ENCODE measurements around the gene ZNF655. TPM values are rescaled to one million over a fixed set of nuclear protein-coding genes. Genes with fewer than 3 reads are reported as not detected.
"Not testable (repeated sequence)": the region's sequence is repeated elsewhere in the genome, so short reads cannot be mapped to it uniquely, and the experiment has no call there.

Gene ZNF655
- total RNA-seq, 2 experiments from 2014 or later = 133 to 134 TPM

GRCh38 chr7:99549545-99549944 is 8.9 kb upstream of the ZNF655 start:
- H3K4me3 Mint-ChIP-seq; H3K27me3 Mint-ChIP-seq; ATAC-seq (ENCODE audit: low read depth); H3K27ac Mint-ChIP-seq; H3K9me3 Mint-ChIP-seq; DNase-seq: not testable (repeated sequence)
- Mint-ChIP-seq H3K4me1 (peaks cover 17% of the 10 kb centered on the region), H3K36me3 (peaks cover 36% of the 10 kb centered on the region)
- POLR2A ChIA-PET = interaction anchor here (1.6 kb wide), 1 partner anchor 9 kb away, joined by 5 read pairs; the partner anchor contains the start of gene ZNF655

GRCh38 chr7:99551334-99551733 is 7.1 kb upstream of the ZNF655 start:
- peak overlapping the region; percentile 85 for H3K4me3 Mint-ChIP-seq
- H3K27me3 Mint-ChIP-seq = no peaks in the 10 kb centered on the region
- peak; percentile 37 for DNase-seq
- peaks cover 41% of the 10 kb centered on the region for H3K36me3 Mint-ChIP-seq
- no peak for ATAC-seq (ENCODE audit: low read depth)
- POLR2A ChIA-PET = interaction anchor here (0.6 to 2.9 kb wide), 5 partner anchors 12 to 80 kb away, joined by 3 to 22 read pairs (median 6); partner anchors contain the start of genes ZKSCAN5, ZNF394 and ZSCAN25
- H3K9me3 Mint-ChIP-seq = peaks cover 4% of the 10 kb centered on the region
- peaks cover 21% of the 10 kb centered on the region for H3K4me1 Mint-ChIP-seq
- peak overlapping the region; percentile 49 for H3K27ac Mint-ChIP-seq

DNA sequence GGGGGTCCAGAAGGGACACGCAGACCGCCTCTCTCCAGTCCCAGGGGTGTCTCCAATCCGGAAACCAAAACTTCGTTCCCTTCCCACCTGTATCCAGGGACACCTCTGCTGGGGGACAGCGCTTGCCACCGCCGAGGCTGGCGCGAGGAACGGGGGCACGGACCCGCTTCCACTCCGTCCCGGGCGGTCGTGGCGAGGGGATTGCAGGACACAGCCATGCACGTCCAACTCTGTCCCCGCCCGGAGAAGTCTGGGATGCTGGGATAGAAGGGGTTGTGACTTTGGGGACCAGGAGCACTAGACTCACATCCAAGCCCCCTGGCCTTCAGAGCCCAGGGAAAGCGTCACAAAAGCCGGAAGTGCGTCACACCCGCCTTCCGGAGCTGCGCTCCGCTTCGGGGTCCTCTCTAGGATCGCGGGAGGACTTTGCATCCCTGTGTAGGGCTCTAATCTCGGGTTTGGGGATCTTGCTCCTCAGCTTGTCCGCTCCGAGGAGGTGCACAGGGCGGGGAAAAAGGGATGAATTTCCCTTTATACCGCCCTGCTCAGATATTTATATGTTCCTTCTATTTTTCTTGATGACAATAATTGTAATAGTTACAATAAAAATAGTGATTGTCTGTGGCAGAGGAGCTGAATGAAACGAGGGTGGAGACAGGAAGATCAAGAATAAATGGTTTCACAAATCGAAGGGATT is 6.5 kb upstream of the ZNF655 start, which contains the start of gene FAM200A:
Gene FAM200A (minus strand): TSS at position 348 of the 697 bp plus-strand sequence. CDS start 3,707 bp downstream, outside the sequence.
- Mint-ChIP-seq H3K27ac (peak within 1 kb of the TSS; percentile 49), H3K4me1 (peaks cover 22% of the 10 kb centered on the region), H3K36me3 (peaks cover 37% of the 10 kb centered on the region), H3K27me3 (no peaks in the 10 kb centered on the region), H3K9me3 (peaks cover 4% of the 10 kb centered on the region), H3K4me3 (peak within 1 kb of the TSS; percentile 85)
- DNase-seq = peak; percentile 83
- POLR2A ChIA-PET = interaction anchor here (0.6 to 2.9 kb wide), 5 partner anchors 12 to 80 kb away, joined by 3 to 22 read pairs (median 6); partner anchors contain the start of genes ZKSCAN5, ZNF394 and ZSCAN25
- ATAC-seq (ENCODE audit: low read depth) = peak; percentile 98

- no peaks in the 10 kb centered on the region for H3K27me3 Mint-ChIP-seq
- H3K27ac Mint-ChIP-seq = peak overlapping the region; percentile 59
- peaks cover 39% of the 10 kb centered on the region for H3K36me3 Mint-ChIP-seq
- H3K4me3 Mint-ChIP-seq = peak overlapping the region; percentile 16
- ATAC-seq (ENCODE audit: low read depth) (no peak), DNase-seq (no peak)
- POLR2A ChIA-PET = interaction anchor here (0.6 to 1.5 kb wide), 2 partner anchors 53 to 81 kb away, joined by 3 to 8 read pairs; partner anchors contain the start of gene ZNF394
- H3K9me3 Mint-ChIP-seq = peaks cover 4% of the 10 kb centered on the region
- H3K4me1 Mint-ChIP-seq = peaks cover 29% of the 10 kb centered on the region
These were observed 5.4 kb upstream of the ZNF655 start for GRCh38 chr7:99553039-99553438.

GRCh38 chr7:99554939-99555338 is 3.5 kb upstream of the ZNF655 start:
- POLR2A ChIA-PET = no interaction called here
- DNase-seq = no peak
- Mint-ChIP-seq H3K36me3 (peaks cover 26% of the 10 kb centered on the region), H3K9me3 (no peaks in the 10 kb centered on the region), H3K4me3 (no peak overlapping the region), H3K27ac (no peak overlapping the region), H3K4me1 (peaks cover 28% of the 10 kb centered on the region), H3K27me3 (no peaks in the 10 kb centered on the region)
- no peak for ATAC-seq (ENCODE audit: low read depth)

DNA sequence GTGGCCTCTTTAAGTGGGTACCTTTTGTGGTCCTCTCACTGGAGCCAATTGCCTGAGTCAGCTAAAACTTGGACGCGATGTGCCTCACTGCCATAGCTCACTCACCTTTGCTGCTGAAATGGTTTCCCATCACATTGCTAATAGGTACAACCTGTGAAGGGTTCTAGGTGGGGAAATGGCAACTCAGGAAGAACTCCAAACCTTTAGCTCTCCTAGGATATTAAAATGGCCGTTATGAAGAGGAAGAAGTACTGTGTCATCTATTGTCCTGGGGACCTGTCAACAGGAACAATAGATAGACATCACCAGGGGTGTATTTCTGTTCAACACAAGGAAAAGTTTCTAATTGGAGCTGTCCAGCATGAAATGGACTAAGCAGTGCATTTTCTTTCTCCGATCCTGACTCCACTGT is 1.2 kb upstream of the ZNF655 start:
- POLR2A ChIA-PET = interaction anchor here (0.5 to 3.9 kb wide), 11 partner anchors 8 to 232 kb away, joined by 3 to 40 read pairs (median 5); partner anchors contain the start of genes ARPC1A, ZKSCAN5, ZNF394 and ZSCAN25
- Mint-ChIP-seq H3K4me1 (peaks cover 37% of the 10 kb centered on the region), H3K36me3 (peaks cover 39% of the 10 kb centered on the region), H3K9me3 (no peaks in the 10 kb centered on the region), H3K27ac (peak overlapping the region; percentile 100), H3K4me3 (peak overlapping the region; percentile 100), H3K27me3 (no peaks in the 10 kb centered on the region)
- no peak for ATAC-seq (ENCODE audit: low read depth)
- DNase-seq = no peak

- POLR2A ChIA-PET = interaction anchor here (0.5 to 3.9 kb wide), 30 partner anchors 8 to 1352 kb away, joined by 3 to 40 read pairs (median 4); partner anchors contain the start of genes ARPC1A, BUD31, CPSF4 and PDAP1
- peaks cover 41% of the 10 kb centered on the region for H3K4me1 Mint-ChIP-seq
These were observed 519 bp upstream of the ZNF655 start for GRCh38 chr7:99557940-99558305.

GRCh38 chr7:99559175-99559915 is 903 bp downstream of the ZNF655 start:
- no peaks in the 10 kb centered on the region for H3K9me3 Mint-ChIP-seq
- POLR2A ChIA-PET = interaction anchor here (0.6 to 3.9 kb wide), 18 partner anchors 7 to 981 kb away, joined by 3 to 40 read pairs (median 6); partner anchors contain the start of genes BUD31, PDAP1, TMEM225B and TRIM4
- no peaks in the 10 kb centered on the region for H3K27me3 Mint-ChIP-seq
- peak overlapping the region; percentile 100 for H3K27ac Mint-ChIP-seq
- DNase-seq (no peak), ATAC-seq (ENCODE audit: low read depth) (no peak)
- peaks cover 48% of the 10 kb centered on the region for H3K36me3 Mint-ChIP-seq
- H3K4me1 Mint-ChIP-seq = peaks cover 46% of the 10 kb centered on the region
- H3K4me3 Mint-ChIP-seq = peak overlapping the region; percentile 100

More at GRCh38 chr7:99557940-99558305, 519 bp upstream of the ZNF655 start:
- Mint-ChIP-seq H3K9me3 (no peaks in the 10 kb centered on the region), H3K27ac (peak overlapping the region; percentile 100), H3K4me3 (peak overlapping the region; percentile 100), H3K36me3 (peaks cover 46% of the 10 kb centered on the region), H3K27me3 (no peaks in the 10 kb centered on the region)
- ATAC-seq (ENCODE audit: low read depth) (peak; percentile 66), DNase-seq (no peak)

GRCh38 chr7:99560834-99561736 is 2.6 kb downstream of the ZNF655 start:
- no peaks in the 10 kb centered on the region for H3K9me3 Mint-ChIP-seq
- no peaks in the 10 kb centered on the region for H3K27me3 Mint-ChIP-seq
- H3K27ac Mint-ChIP-seq = peak overlapping the region; percentile 81
- H3K4me1 Mint-ChIP-seq = peaks cover 44% of the 10 kb centered on the region
- DNase-seq = no peak
- peaks cover 47% of the 10 kb centered on the region for H3K36me3 Mint-ChIP-seq
- H3K4me3 Mint-ChIP-seq = peak overlapping the region; percentile 69
- POLR2A ChIA-PET = interaction anchor here (0.5 kb wide), 1 partner anchor 87 kb away, joined by 4 read pairs; no protein-coding TSS in a partner anchor
- no peak for ATAC-seq (ENCODE audit: low read depth)

GRCh38 chr7:99561737-99562051 is 3.3 kb downstream of the ZNF655 start:
- peak overlapping the region; percentile 56 for H3K27ac Mint-ChIP-seq
- no peaks in the 10 kb centered on the region for H3K9me3 Mint-ChIP-seq
- no peaks in the 10 kb centered on the region for H3K27me3 Mint-ChIP-seq
- no peak overlapping the region for H3K4me3 Mint-ChIP-seq
- peaks cover 45% of the 10 kb centered on the region for H3K36me3 Mint-ChIP-seq
- POLR2A ChIA-PET = interaction anchor here (0.5 kb wide), 1 partner anchor 87 kb away, joined by 4 read pairs; no protein-coding TSS in a partner anchor
- ATAC-seq (ENCODE audit: low read depth) (no peak), DNase-seq (no peak)
- H3K4me1 Mint-ChIP-seq = peaks cover 41% of the 10 kb centered on the region

DNA sequence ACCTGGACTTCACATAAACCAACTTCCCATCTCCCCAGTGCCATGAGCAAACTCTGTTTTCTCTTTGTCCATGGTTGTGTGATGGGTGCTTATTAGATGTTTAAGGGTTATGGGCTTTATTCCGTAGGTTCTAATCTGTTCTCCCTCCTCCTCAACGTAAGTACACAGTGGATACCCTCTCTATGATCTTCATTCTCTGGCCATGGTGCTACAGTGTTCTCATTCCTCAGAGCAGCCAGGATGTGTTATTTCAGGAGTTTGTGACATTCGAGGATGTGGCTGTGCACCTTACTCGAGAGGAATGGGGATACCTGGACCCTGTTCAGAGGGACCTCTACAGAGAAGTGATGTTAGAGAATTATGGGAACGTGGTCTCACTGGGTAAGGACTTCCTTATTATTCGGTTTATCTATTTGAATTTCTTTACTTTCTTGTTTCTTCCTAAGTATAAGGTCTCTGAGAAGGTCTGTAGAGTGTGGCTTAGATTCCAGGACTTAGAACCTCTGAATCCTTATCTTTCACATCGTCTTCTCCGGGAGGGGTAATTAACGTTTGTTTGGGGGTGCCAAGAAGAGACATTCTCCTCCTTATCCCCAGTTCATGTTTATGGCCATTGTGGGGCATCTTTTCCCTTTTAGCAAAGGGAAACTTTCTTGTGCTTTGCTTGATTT is 3.8 kb downstream of the ZNF655 start:
- ATAC-seq (ENCODE audit: low read depth) (no peak), DNase-seq (no peak)
- H3K4me1 Mint-ChIP-seq = peaks cover 38% of the 10 kb centered on the region
- H3K27ac Mint-ChIP-seq = peak overlapping the region; percentile 56
- peaks cover 44% of the 10 kb centered on the region for H3K36me3 Mint-ChIP-seq
- H3K27me3 Mint-ChIP-seq = no peaks in the 10 kb centered on the region
- peak overlapping the region; percentile 7 for H3K4me3 Mint-ChIP-seq
- POLR2A ChIA-PET = no interaction called here
- H3K9me3 Mint-ChIP-seq = no peaks in the 10 kb centered on the region

- H3K36me3 Mint-ChIP-seq = peaks cover 41% of the 10 kb centered on the region
- peaks cover 35% of the 10 kb centered on the region for H3K4me1 Mint-ChIP-seq
- no peaks in the 10 kb centered on the region for H3K9me3 Mint-ChIP-seq
- H3K27ac Mint-ChIP-seq = peak overlapping the region; percentile 56
- ATAC-seq (ENCODE audit: low read depth) (no peak), DNase-seq (no peak)
- no peaks in the 10 kb centered on the region for H3K27me3 Mint-ChIP-seq
- POLR2A ChIA-PET = no interaction called here
- H3K4me3 Mint-ChIP-seq = no peak overlapping the region
These were observed 4.4 kb downstream of the ZNF655 start for GRCh38 chr7:99562832-99563231.

Data from activated naive CD8-positive, alpha-beta T cell treated with anti-CD3 and anti-CD28 coated beads, Interleukin-2, amount 10 ng/mL, durations not matched to agents 7 days and 5 days (primary cell).